Rectal smooth muscle tissue (tissue), 1 donor: ENCODE measurements around the gene SREBF2.

ENCODE experiments used
- H3K27ac ChIP-seq: one replicate; pipeline ENCODE4 v1.7.0; 2013; ENCODE audit warnings: low read depth, low read length, inconsistent platforms
- H3K27me3 ChIP-seq: one replicate; pipeline ENCODE4 v1.7.0; 2013; ENCODE audit warnings: low read length; ENCODE audit not compliant: control insufficient read depth, insufficient read depth
- H3K36me3 ChIP-seq: one replicate; pipeline ENCODE4 v1.7.0; 2013; ENCODE audit warnings: low read length; ENCODE audit not compliant: control insufficient read depth, insufficient read depth
- H3K4me1 ChIP-seq: one replicate; pipeline ENCODE4 v1.7.0; 2013; ENCODE audit warnings: low read length; ENCODE audit not compliant: control insufficient read depth, insufficient read depth
- H3K4me3 ChIP-seq: one replicate; pipeline ENCODE4 v1.7.0; 2013; ENCODE audit warnings: low read length
- H3K9ac ChIP-seq: one replicate; pipeline ENCODE4 v1.7.0; 2013; ENCODE audit warnings: low read length

Gene SREBF2

GRCh38 chr22:41899992-41900651 is 67.2 kb downstream of the SREBF2 start:
- Histone ChIP-seq H3K27me3 (no peaks in the 10 kb centered on the region), H3K9ac (no peak overlapping the region), H3K4me1 (no peaks in the 10 kb centered on the region), H3K27ac (no peak overlapping the region), H3K4me3 (no peak overlapping the region), H3K36me3 (peaks cover 45% of the 10 kb centered on the region)

DNA sequence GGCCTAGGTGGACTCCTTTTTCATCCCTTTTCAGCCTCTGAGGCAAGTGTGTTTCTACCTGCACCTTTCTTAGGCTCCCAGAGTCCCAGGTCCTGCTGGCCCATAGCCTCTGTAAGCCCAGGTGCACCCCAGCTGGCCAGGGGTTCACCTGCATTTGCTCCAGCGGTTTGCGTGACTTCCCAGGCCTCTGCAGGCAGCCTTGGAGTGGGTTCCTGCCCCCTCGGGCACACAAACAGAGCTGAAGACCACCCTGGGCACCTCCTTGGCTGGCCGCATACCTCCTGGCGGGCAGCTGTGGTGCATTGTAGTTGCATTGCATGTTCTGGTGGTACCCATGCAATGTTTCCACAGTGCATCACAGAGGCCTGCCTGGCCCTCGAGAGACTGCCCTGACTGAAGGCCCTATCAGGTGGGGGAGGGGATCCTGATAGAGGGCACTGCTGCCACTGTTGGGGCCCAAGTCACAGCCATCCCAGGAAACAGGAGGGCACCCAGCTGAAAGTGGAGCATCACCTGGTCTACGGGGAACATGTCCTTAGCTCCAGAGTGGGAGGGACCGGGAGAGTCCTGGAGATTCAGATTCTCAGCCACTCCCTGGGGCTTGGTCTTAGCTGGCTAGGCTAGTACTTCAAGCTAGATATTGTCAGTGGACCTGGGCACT is 67.9 kb downstream of the SREBF2 start:
- H3K36me3 ChIP-seq = peaks cover 49% of the 10 kb centered on the region
- no peak overlapping the region for H3K27ac ChIP-seq
- no peaks in the 10 kb centered on the region for H3K4me1 ChIP-seq
- no peaks in the 10 kb centered on the region for H3K27me3 ChIP-seq
- no peak overlapping the region for H3K9ac ChIP-seq
- H3K4me3 ChIP-seq = no peak overlapping the region

GRCh38 chr22:41902016-41902415 is 69.1 kb downstream of the SREBF2 start:
- Histone ChIP-seq H3K27ac (no peak overlapping the region), H3K36me3 (peaks cover 43% of the 10 kb centered on the region), H3K4me3 (no peak overlapping the region), H3K27me3 (no peaks in the 10 kb centered on the region), H3K9ac (no peak overlapping the region), H3K4me1 (no peaks in the 10 kb centered on the region)

GRCh38 chr22:41902932-41903421 is 70.1 kb downstream of the SREBF2 start:
- H3K36me3 ChIP-seq = peaks cover 41% of the 10 kb centered on the region
- no peak overlapping the region for H3K9ac ChIP-seq
- no peak overlapping the region for H3K27ac ChIP-seq
- no peaks in the 10 kb centered on the region for H3K27me3 ChIP-seq
- H3K4me1 ChIP-seq = no peaks in the 10 kb centered on the region
- H3K4me3 ChIP-seq = no peak overlapping the region

DNA sequence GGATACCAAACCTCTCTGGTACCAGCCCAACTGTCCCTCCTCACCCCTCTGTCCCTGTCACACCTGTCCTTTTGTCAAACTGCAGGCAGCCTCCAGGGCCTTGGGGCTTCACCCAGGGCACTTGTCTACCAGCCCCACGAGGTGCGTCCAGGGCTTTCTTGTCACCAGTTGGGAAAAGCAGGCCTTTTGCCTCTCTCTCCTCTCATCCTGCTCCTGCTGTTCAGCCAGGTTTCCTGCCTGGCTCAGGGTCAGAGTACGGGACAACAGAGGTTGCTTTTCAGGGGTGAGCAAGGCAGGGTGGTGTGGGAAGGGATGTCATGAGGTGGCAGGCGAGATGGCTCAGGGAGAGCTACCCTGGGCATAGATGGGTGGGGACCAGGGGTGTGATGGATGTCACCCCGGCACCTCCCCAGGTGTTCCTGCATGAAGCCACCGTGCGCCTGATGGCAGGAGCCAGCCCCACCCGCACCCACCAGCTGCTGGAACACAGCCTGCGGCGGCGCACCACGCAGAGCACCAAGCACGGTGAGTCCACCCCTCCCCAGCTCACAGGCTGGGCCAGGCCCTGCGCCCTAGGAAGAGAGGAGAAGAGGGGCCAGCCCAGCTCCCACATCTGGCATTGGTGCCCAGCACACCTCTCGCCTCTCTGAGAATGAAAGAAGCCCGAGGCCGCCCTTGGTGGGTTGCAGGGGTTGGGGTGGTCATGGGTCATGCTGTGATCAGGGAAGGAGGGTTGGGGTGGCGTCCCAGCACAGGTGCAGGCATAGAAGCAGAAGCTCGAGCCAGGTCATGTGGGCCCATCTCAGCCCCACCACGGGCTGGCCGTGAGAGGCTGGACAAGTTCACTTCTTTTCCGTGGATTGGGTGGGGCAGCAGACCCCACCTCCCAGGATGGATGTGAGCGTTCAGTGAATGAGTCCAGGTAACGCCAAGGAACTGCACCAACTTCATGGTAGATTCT is 71.8 kb downstream of the SREBF2 start:
- Histone ChIP-seq H3K4me3 (no peak overlapping the region), H3K9ac (no peak overlapping the region), H3K36me3 (peaks cover 30% of the 10 kb centered on the region), H3K4me1 (no peaks in the 10 kb centered on the region), H3K27ac (no peak overlapping the region), H3K27me3 (peaks cover 5% of the 10 kb centered on the region)

- no peak overlapping the region for H3K9ac ChIP-seq
- H3K27ac ChIP-seq = no peak overlapping the region
- H3K36me3 ChIP-seq = peaks cover 23% of the 10 kb centered on the region
- H3K4me1 ChIP-seq = peaks cover under 1% of the 10 kb centered on the region
- H3K27me3 ChIP-seq = peaks cover 5% of the 10 kb centered on the region
- H3K4me3 ChIP-seq = no peak overlapping the region
Observed at GRCh38 chr22:41905411-41906202, 72.7 kb downstream of the SREBF2 start.

DNA sequence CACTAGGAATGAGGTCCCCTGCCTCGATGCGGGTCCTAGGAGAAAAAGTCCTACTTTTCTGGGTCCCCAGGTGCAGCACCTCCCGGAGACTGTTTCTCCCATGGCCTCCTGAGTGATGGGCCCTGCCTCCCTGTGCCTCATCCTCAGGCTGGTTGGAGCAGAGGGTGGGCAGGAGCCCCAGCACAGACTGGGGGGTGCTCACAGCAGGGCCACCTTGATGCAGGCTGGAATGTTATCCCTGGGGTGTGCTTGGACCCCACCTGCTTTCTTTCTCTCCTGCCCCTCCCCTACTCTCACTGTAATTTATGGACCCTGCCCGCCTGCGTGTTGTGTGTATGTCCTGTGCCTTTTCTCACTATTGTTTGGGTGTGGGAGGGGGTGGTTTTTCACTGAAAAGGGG is 73.9 kb downstream of the SREBF2 start:
- Histone ChIP-seq H3K9ac (no peak overlapping the region), H3K36me3 (peaks cover 22% of the 10 kb centered on the region), H3K27ac (no peak overlapping the region), H3K4me3 (no peak overlapping the region), H3K4me1 (peaks cover 3% of the 10 kb centered on the region), H3K27me3 (peaks cover 13% of the 10 kb centered on the region)

DNA sequence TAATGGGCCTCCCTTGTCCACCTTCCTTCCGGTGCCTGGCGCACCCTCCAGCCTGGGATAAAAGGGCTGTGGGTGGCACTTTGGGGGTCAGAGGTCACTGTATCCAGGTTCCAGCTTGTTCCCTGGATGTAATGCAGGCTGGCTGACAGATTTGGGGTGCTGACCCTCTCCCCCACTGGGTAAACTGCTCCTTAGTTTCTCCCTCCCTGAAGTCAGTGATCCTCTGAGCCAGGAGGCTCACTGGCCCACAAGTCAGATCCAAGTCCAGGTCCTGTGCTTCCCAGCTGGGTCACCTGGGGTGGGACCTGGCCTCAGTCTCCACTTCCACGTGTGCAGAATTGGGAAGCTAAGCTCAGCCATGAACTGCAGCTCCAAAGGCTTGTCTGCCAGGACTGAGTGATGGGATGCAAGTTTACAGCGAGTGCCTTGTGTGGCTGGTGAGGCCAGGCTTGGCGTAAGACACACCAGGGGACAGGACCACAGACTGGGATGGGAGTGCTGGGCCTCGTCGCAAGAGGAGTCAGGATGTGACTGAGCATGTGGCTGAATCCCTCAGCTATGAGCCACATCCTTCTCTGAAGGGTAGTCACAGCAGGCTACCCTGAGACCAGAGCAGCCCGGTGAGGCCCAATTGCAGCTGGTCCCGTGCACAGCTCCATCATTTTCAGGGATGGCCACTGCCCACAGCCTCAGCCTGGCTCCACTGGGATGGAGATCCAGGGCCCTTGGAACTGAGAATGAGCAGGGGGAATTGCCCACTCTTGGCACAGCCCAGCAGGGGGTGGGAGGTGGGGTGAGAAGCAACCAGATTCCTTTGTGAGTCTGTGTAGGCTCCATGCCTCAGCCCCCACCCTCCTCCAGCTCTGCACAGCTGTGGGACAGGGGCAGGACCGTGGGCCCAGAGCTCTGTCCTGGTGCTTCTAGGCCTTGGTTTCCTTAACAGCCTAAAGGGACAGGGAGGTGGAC is 74.8 kb downstream of the SREBF2 start:
- H3K4me1 ChIP-seq = peaks cover 3% of the 10 kb centered on the region
- H3K36me3 ChIP-seq = peaks cover 20% of the 10 kb centered on the region
- no peak overlapping the region for H3K27ac ChIP-seq
- peaks cover 22% of the 10 kb centered on the region for H3K27me3 ChIP-seq
- H3K9ac ChIP-seq = no peak overlapping the region
- no peak overlapping the region for H3K4me3 ChIP-seq

GRCh38 chr22:41908411-41909309 is 75.8 kb downstream of the SREBF2 start:
- H3K9ac ChIP-seq = no peak overlapping the region
- peaks cover 3% of the 10 kb centered on the region for H3K4me1 ChIP-seq
- H3K4me3 ChIP-seq = no peak overlapping the region
- H3K27me3 ChIP-seq = peaks cover 31% of the 10 kb centered on the region
- peaks cover 16% of the 10 kb centered on the region for H3K36me3 ChIP-seq
- H3K27ac ChIP-seq = no peak overlapping the region

GRCh38 chr22:41909310-41910049 is 76.6 kb downstream of the SREBF2 start:
- Histone ChIP-seq H3K27ac (no peak overlapping the region), H3K27me3 (peaks cover 31% of the 10 kb centered on the region), H3K4me1 (peaks cover 3% of the 10 kb centered on the region), H3K9ac (no peak overlapping the region), H3K36me3 (peaks cover 12% of the 10 kb centered on the region), H3K4me3 (no peak overlapping the region)
